OCI-LY3 (cell line): ENCODE measurements around the gene SH2D6.

ENCODE experiments used
- H2AFZ ChIP-seq: fragments of 200-600, 300-600 bp; shearing (Covaris generic); 2 replicates; pipeline ENCODE4 v1.6.0; 2014; ENCODE audit warnings: antibody characterized with exemption, low read depth, low read length
- H3K27ac ChIP-seq: fragments of 200-600, 300-600 bp; sonication (generic); 2 replicates; pipeline ENCODE4 v1.5.1; 2014; ENCODE audit warnings: mild to moderate bottlenecking, low read length, moderate library complexity, mixed read lengths
- H3K27me3 ChIP-seq: fragments of 200-600, 300-600 bp; sonication (generic); 2 replicates; pipeline ENCODE4 v1.6.1; 2014; ENCODE audit warnings: low read depth, low read length, mixed read lengths
- H3K36me3 ChIP-seq: fragments of 200-600, 300-600 bp; sonication (generic); replicated peaks from 2 replicates; pipeline ENCODE3; 2014; ENCODE audit warnings: low read depth, low read length, mixed read lengths
- H3K4me1 ChIP-seq: fragments of 300-600, 200-600 bp; sonication (generic); 2 replicates; pipeline ENCODE4 v1.6.1; 2014; ENCODE audit warnings: low read length, mixed read lengths
- H3K4me2 ChIP-seq: fragments of 200-600, 300-600 bp; sonication (generic); 2 replicates; pipeline ENCODE4 v1.6.1; 2014; ENCODE audit warnings: low read length, mixed read lengths
- H3K4me3 ChIP-seq: fragments of 300-600, 200-600 bp; sonication (generic); 2 replicates; pipeline ENCODE4 v1.5.1; 2014; ENCODE audit warnings: antibody characterized with exemption, mild to moderate bottlenecking, low read length, moderate library complexity
- H3K79me2 ChIP-seq: fragments of 300-600, 200-600 bp; shearing (Covaris generic); 2 replicates; pipeline ENCODE4 v1.6.1; 2014; ENCODE audit warnings: mild to moderate bottlenecking, low read length, mixed read lengths
- H3K9ac ChIP-seq: fragments of 300-600, 200-600 bp; shearing (Covaris generic); 2 replicates; pipeline ENCODE4 v1.6.0; 2014; ENCODE audit warnings: mild to moderate bottlenecking, low read length, moderate library complexity
- H3K9me3 ChIP-seq: fragments of 200-600, 300-600 bp; shearing (Covaris generic); 2 replicates; pipeline ENCODE4 v1.6.1; 2014; ENCODE audit warnings: low read length, mixed read lengths; ENCODE audit not compliant: insufficient read depth
- H4K20me1 ChIP-seq: fragments of 200-600, 300-600 bp; sonication (generic); 2 replicates; pipeline ENCODE4 v1.6.1; 2016; ENCODE audit warnings: low read length, mixed read lengths; ENCODE audit not compliant: insufficient read depth
- EZH2phosphoT487 ChIP-seq: fragments of 200-600 bp; shearing (Covaris generic); IDR thresholded peaks from 2 replicates; pipeline ENCODE4 v1.6.1; 2018; ENCODE audit warnings: antibody characterized with exemption, mixed run types, low read depth
- TF ChIP-seq, protein P1 (sequence below): fragments of 200-600, 300-600 bp; sonication (generic); IDR thresholded peaks from 2 replicates; pipeline ENCODE4 v1.5.1; 2014; ENCODE audit warnings: antibody characterized with exemption, low read length, low read depth

SH2D6 gene

GRCh38 chr2:85455552-85456090 is 37.1 kb downstream of the SH2D6 start:
- Histone ChIP-seq H3K9me3 (no peaks in the 10 kb centered on the region), H3K27me3 (no peaks in the 10 kb centered on the region), H2AFZ (no peak overlapping the region), H3K4me1 (no peaks in the 10 kb centered on the region), H4K20me1 (no peaks in the 10 kb centered on the region), H3K27ac (no peak overlapping the region), H3K4me2 (no peak overlapping the region), H3K4me3 (no peak overlapping the region), H3K36me3 (no peaks in the 10 kb centered on the region), H3K9ac (no peak overlapping the region), H3K79me2 (no peaks in the 10 kb centered on the region)
- TF ChIP-seq, protein P1, sequence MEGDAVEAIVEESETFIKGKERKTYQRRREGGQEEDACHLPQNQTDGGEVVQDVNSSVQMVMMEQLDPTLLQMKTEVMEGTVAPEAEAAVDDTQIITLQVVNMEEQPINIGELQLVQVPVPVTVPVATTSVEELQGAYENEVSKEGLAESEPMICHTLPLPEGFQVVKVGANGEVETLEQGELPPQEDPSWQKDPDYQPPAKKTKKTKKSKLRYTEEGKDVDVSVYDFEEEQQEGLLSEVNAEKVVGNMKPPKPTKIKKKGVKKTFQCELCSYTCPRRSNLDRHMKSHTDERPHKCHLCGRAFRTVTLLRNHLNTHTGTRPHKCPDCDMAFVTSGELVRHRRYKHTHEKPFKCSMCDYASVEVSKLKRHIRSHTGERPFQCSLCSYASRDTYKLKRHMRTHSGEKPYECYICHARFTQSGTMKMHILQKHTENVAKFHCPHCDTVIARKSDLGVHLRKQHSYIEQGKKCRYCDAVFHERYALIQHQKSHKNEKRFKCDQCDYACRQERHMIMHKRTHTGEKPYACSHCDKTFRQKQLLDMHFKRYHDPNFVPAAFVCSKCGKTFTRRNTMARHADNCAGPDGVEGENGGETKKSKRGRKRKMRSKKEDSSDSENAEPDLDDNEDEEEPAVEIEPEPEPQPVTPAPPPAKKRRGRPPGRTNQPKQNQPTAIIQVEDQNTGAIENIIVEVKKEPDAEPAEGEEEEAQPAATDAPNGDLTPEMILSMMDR = no peak
- TF ChIP-seq EZH2phosphoT487 = no peak

GRCh38 chr2:85457043-85457442 is 38.5 kb downstream of the SH2D6 start:
- H3K9ac ChIP-seq = no peak overlapping the region
- no peak overlapping the region for H3K27ac ChIP-seq
- no peaks in the 10 kb centered on the region for H3K4me1 ChIP-seq
- no peaks in the 10 kb centered on the region for H3K36me3 ChIP-seq
- no peaks in the 10 kb centered on the region for H3K27me3 ChIP-seq
- H2AFZ ChIP-seq = no peak overlapping the region
- no peak overlapping the region for H3K4me3 ChIP-seq
- no peak overlapping the region for H3K4me2 ChIP-seq
- no peaks in the 10 kb centered on the region for H3K79me2 ChIP-seq
- no peaks in the 10 kb centered on the region for H4K20me1 ChIP-seq
- TF ChIP-seq, protein P1 = no peak
- TF ChIP-seq EZH2phosphoT487 = no peak
- H3K9me3 ChIP-seq = no peaks in the 10 kb centered on the region

DNA sequence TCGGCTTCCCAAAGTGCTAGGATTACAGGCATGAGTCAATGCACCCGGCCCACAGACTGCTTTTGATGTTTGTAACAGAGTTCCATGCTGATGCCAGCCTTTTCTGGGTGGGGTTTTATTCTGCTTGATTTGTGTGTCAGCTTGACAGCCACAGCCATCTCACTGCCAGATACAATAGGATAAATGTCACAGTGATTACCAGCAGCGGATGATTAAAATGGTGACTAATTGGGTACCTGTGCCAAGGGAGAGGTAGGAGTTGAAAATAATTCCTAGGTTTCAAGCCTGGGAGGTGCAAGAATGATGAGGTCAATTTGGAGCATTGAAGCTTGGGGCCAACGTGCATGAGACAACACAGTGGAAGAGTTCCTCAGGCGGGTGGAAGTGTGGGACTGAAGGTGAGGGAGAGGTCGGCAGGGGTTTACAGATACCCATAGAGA is 39.4 kb downstream of the SH2D6 start:
- no peaks in the 10 kb centered on the region for H3K9me3 ChIP-seq
- no peak overlapping the region for H3K27ac ChIP-seq
- no peak overlapping the region for H3K4me3 ChIP-seq
- no peak for TF ChIP-seq EZH2phosphoT487
- TF ChIP-seq, protein P1 = no peak
- H3K4me2 ChIP-seq = no peak overlapping the region
- H3K9ac ChIP-seq = no peak overlapping the region
- H3K79me2 ChIP-seq = no peaks in the 10 kb centered on the region
- H3K27me3 ChIP-seq = no peaks in the 10 kb centered on the region
- H3K4me1 ChIP-seq = no peaks in the 10 kb centered on the region
- no peaks in the 10 kb centered on the region for H4K20me1 ChIP-seq
- H3K36me3 ChIP-seq = no peaks in the 10 kb centered on the region
- no peak overlapping the region for H2AFZ ChIP-seq

DNA sequence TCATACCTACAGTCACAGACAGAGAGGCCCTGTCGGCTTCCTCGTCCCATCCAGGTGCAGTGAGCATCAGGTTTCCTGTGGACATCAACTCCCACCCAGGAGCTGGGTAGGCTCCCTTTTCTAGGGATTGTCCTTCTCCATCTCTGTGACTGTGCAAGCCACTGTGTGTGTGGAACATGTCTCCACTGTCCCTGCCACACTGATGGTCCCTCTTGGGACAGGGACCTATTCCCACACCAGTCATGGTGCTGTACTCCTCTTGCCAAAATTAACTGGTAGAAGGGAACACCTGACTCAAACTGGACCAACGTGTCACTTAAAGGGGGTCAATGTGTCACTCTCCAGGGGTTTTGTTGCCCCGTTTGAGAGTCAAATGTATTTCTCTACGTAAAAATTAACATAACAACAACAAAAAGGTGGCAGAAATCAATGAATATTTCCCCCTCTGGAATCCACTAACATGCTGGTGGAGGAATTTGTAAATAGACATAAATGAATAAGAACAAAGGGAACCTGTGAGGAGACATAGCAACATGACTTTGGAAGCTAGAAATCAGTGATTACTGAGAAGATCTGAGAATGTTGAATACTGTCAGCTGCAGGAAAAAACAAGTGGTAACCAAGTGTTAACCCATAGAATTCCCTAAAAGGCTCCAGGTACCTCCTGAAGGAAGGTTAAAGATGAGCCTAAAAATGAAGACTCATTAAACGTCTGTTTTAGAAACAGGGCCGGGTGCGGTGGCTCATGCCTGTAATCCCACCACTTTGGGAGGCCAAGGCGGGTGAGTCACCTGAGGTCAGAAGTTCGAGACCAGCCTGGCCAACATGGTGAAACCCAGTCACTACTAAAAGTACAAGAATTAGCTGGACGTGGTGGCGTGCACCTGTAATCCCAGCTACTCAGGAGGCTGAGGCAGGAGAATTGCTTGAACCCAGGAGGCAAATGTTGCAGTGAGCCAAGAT is 40.4 kb downstream of the SH2D6 start:
- Histone ChIP-seq H3K36me3 (no peaks in the 10 kb centered on the region), H4K20me1 (no peaks in the 10 kb centered on the region), H3K27ac (no peak overlapping the region), H3K4me1 (no peaks in the 10 kb centered on the region), H2AFZ (no peak overlapping the region), H3K27me3 (no peaks in the 10 kb centered on the region), H3K9ac (no peak overlapping the region), H3K4me2 (no peak overlapping the region), H3K79me2 (no peaks in the 10 kb centered on the region), H3K4me3 (no peak overlapping the region), H3K9me3 (no peaks in the 10 kb centered on the region)
- TF ChIP-seq, protein P1 = no peak
